Measurements from ENCODE around the gene UMODL1.

UMODL1 gene

GRCh38 chr21:42061195-42061985 is 9.7 kb upstream of the UMODL1 start:
- H3K27ac ChIP-seq (ENCODE audit: low read length) = no peak overlapping the region
- H3K9me3 ChIP-seq (ENCODE audit: control insufficient read depth in 2 of 2, low read length in 2 of 2) = no peaks in the 10 kb centered on the region
- H3K4me1 ChIP-seq (ENCODE audit: control insufficient read depth, insufficient read depth, low read length) = peaks cover 9% of the 10 kb centered on the region
- H3K27me3 ChIP-seq (ENCODE audit: control insufficient read depth in 1 of 2, insufficient read depth in 2 of 2, low read length in 2 of 2) = peaks cover 0 to 10% of the 10 kb centered on the region in 2 donors
- H3K9ac ChIP-seq (ENCODE audit: low read length in 2 of 2) = no peak overlapping the region
- H3K36me3 ChIP-seq (ENCODE audit: control insufficient read depth in 2 of 2, insufficient read depth in 2 of 2, low read length in 2 of 2) = no peaks in the 10 kb centered on the region
- H3K4me3 ChIP-seq (ENCODE audit: low read length in 2 of 2) = no peak overlapping the region

- Histone ChIP-seq H3K4me1 (ENCODE audit: control insufficient read depth, insufficient read depth, low read length) (peaks cover 9% of the 10 kb centered on the region), H3K4me3 (ENCODE audit: low read length in 2 of 2) (no peak overlapping the region), H3K9me3 (ENCODE audit: control insufficient read depth in 2 of 2, low read length in 2 of 2) (no peaks in the 10 kb centered on the region), H3K36me3 (ENCODE audit: control insufficient read depth in 2 of 2, insufficient read depth in 2 of 2, low read length in 2 of 2) (no peaks in the 10 kb centered on the region), H3K27ac (ENCODE audit: low read length) (no peak overlapping the region), H3K27me3 (ENCODE audit: control insufficient read depth in 1 of 2, insufficient read depth in 2 of 2, low read length in 2 of 2) (peaks cover 0 to 10% of the 10 kb centered on the region in 2 donors), H3K9ac (ENCODE audit: low read length in 2 of 2) (no peak overlapping the region)
These were observed 9.2 kb upstream of the UMODL1 start for GRCh38 chr21:42061986-42062235.

- no peaks in the 10 kb centered on the region for H3K36me3 ChIP-seq (ENCODE audit: control insufficient read depth in 2 of 2, insufficient read depth in 2 of 2, low read length in 2 of 2)
- H3K27me3 ChIP-seq (ENCODE audit: control insufficient read depth in 1 of 2, insufficient read depth in 2 of 2, low read length in 2 of 2) = peaks cover 0 to 11% of the 10 kb centered on the region in 2 donors
- H3K4me1 ChIP-seq (ENCODE audit: control insufficient read depth, insufficient read depth, low read length) = peaks cover 6% of the 10 kb centered on the region
- H3K27ac ChIP-seq (ENCODE audit: low read length) = no peak overlapping the region
- no peak overlapping the region for H3K9ac ChIP-seq (ENCODE audit: low read length in 2 of 2)
- H3K4me3 ChIP-seq (ENCODE audit: low read length in 2 of 2) = no peak overlapping the region
- H3K9me3 ChIP-seq (ENCODE audit: control insufficient read depth in 2 of 2, low read length in 2 of 2) = no peaks in the 10 kb centered on the region
These were observed 8.7 kb upstream of the UMODL1 start for GRCh38 chr21:42062236-42063022.

- no peaks in the 10 kb centered on the region for H3K9me3 ChIP-seq (ENCODE audit: control insufficient read depth in 2 of 2, low read length in 2 of 2)
- peaks cover 0 to 14% of the 10 kb centered on the region in 2 donors for H3K27me3 ChIP-seq (ENCODE audit: control insufficient read depth in 1 of 2, insufficient read depth in 2 of 2, low read length in 2 of 2)
- no peak overlapping the region for H3K9ac ChIP-seq (ENCODE audit: low read length in 2 of 2)
- H3K4me3 ChIP-seq (ENCODE audit: low read length in 2 of 2) = no peak overlapping the region
- H3K36me3 ChIP-seq (ENCODE audit: control insufficient read depth in 2 of 2, insufficient read depth in 2 of 2, low read length in 2 of 2) = no peaks in the 10 kb centered on the region
- H3K4me1 ChIP-seq (ENCODE audit: control insufficient read depth, insufficient read depth, low read length) = no peaks in the 10 kb centered on the region
- H3K27ac ChIP-seq (ENCODE audit: low read length) = no peak overlapping the region
These were observed 7.9 kb upstream of the UMODL1 start for GRCh38 chr21:42063191-42063570.

GRCh38 chr21:42063571-42064521 is 7.3 kb upstream of the UMODL1 start:
- Histone ChIP-seq H3K27ac (ENCODE audit: low read length) (no peak overlapping the region), H3K4me1 (ENCODE audit: control insufficient read depth, insufficient read depth, low read length) (no peaks in the 10 kb centered on the region), H3K9ac (ENCODE audit: low read length in 2 of 2) (no peak overlapping the region), H3K9me3 (ENCODE audit: control insufficient read depth in 2 of 2, low read length in 2 of 2) (no peaks in the 10 kb centered on the region), H3K36me3 (ENCODE audit: control insufficient read depth in 2 of 2, insufficient read depth in 2 of 2, low read length in 2 of 2) (no peaks in the 10 kb centered on the region), H3K27me3 (ENCODE audit: control insufficient read depth in 1 of 2, insufficient read depth in 2 of 2, low read length in 2 of 2) (peaks cover 0 to 15% of the 10 kb centered on the region in 2 donors), H3K4me3 (ENCODE audit: low read length in 2 of 2) (no peak overlapping the region)

- Histone ChIP-seq H3K9me3 (ENCODE audit: control insufficient read depth in 2 of 2, low read length in 2 of 2) (no peaks in the 10 kb centered on the region), H3K4me3 (ENCODE audit: low read length in 2 of 2) (no peak overlapping the region), H3K27me3 (ENCODE audit: control insufficient read depth in 1 of 2, insufficient read depth in 2 of 2, low read length in 2 of 2) (peaks cover 0 to 12% of the 10 kb centered on the region in 2 donors), H3K4me1 (ENCODE audit: control insufficient read depth, insufficient read depth, low read length) (no peaks in the 10 kb centered on the region), H3K9ac (ENCODE audit: low read length in 2 of 2) (no peak overlapping the region), H3K36me3 (ENCODE audit: control insufficient read depth in 2 of 2, insufficient read depth in 2 of 2, low read length in 2 of 2) (no peaks in the 10 kb centered on the region), H3K27ac (ENCODE audit: low read length) (no peak overlapping the region)
These were observed 4.6 kb upstream of the UMODL1 start for GRCh38 chr21:42066521-42066920.

- Histone ChIP-seq H3K27ac (ENCODE audit: low read length) (no peak overlapping the region), H3K4me3 (ENCODE audit: low read length in 2 of 2) (no peak overlapping the region), H3K9ac (ENCODE audit: low read length in 2 of 2) (no peak overlapping the region), H3K9me3 (ENCODE audit: control insufficient read depth in 2 of 2, low read length in 2 of 2) (no peaks in the 10 kb centered on the region), H3K4me1 (ENCODE audit: control insufficient read depth, insufficient read depth, low read length) (no peaks in the 10 kb centered on the region), H3K36me3 (ENCODE audit: control insufficient read depth in 2 of 2, insufficient read depth in 2 of 2, low read length in 2 of 2) (no peaks in the 10 kb centered on the region), H3K27me3 (ENCODE audit: control insufficient read depth in 1 of 2, insufficient read depth in 2 of 2, low read length in 2 of 2) (peaks cover 0 to 12% of the 10 kb centered on the region in 2 donors)
These were observed 3.4 kb upstream of the UMODL1 start for GRCh38 chr21:42067531-42068255.

- Histone ChIP-seq H3K27me3 (ENCODE audit: control insufficient read depth in 1 of 2, insufficient read depth in 2 of 2, low read length in 2 of 2) (peaks cover 3 to 11% of the 10 kb centered on the region in 2 donors), H3K9ac (ENCODE audit: low read length in 2 of 2) (no peak overlapping the region), H3K4me3 (ENCODE audit: low read length in 2 of 2) (no peak overlapping the region), H3K27ac (ENCODE audit: low read length) (no peak overlapping the region), H3K9me3 (ENCODE audit: control insufficient read depth in 2 of 2, low read length in 2 of 2) (no peaks in the 10 kb centered on the region), H3K36me3 (ENCODE audit: control insufficient read depth in 2 of 2, insufficient read depth in 2 of 2, low read length in 2 of 2) (no peaks in the 10 kb centered on the region), H3K4me1 (ENCODE audit: control insufficient read depth, insufficient read depth, low read length) (no peaks in the 10 kb centered on the region)
These were observed 2.9 kb upstream of the UMODL1 start for GRCh38 chr21:42068256-42068545.

GRCh38 chr21:42068592-42068991 is 2.5 kb upstream of the UMODL1 start:
- Histone ChIP-seq H3K36me3 (ENCODE audit: control insufficient read depth in 2 of 2, insufficient read depth in 2 of 2, low read length in 2 of 2) (no peaks in the 10 kb centered on the region), H3K9me3 (ENCODE audit: control insufficient read depth in 2 of 2, low read length in 2 of 2) (no peaks in the 10 kb centered on the region), H3K4me1 (ENCODE audit: control insufficient read depth, insufficient read depth, low read length) (no peaks in the 10 kb centered on the region), H3K4me3 (ENCODE audit: low read length in 2 of 2) (no peak overlapping the region), H3K9ac (ENCODE audit: low read length in 2 of 2) (no peak overlapping the region), H3K27ac (ENCODE audit: low read length) (no peak overlapping the region), H3K27me3 (ENCODE audit: control insufficient read depth in 1 of 2, insufficient read depth in 2 of 2, low read length in 2 of 2) (peaks cover 6 to 8% of the 10 kb centered on the region in 2 donors)

- H3K9ac ChIP-seq (ENCODE audit: low read length in 2 of 2) = no peak overlapping the region
These were observed 1.8 kb upstream of the UMODL1 start for GRCh38 chr21:42069327-42069726.

More at GRCh38 chr21:42069327-42069726, 1.8 kb upstream of the UMODL1 start:
- Histone ChIP-seq H3K4me1 (ENCODE audit: control insufficient read depth, insufficient read depth, low read length) (no peaks in the 10 kb centered on the region), H3K27ac (ENCODE audit: low read length) (no peak overlapping the region), H3K9me3 (ENCODE audit: control insufficient read depth in 2 of 2, low read length in 2 of 2) (no peaks in the 10 kb centered on the region), H3K27me3 (ENCODE audit: control insufficient read depth in 1 of 2, insufficient read depth in 2 of 2, low read length in 2 of 2) (peaks cover 9 to 11% of the 10 kb centered on the region in 2 donors), H3K36me3 (ENCODE audit: control insufficient read depth in 2 of 2, insufficient read depth in 2 of 2, low read length in 2 of 2) (no peaks in the 10 kb centered on the region), H3K4me3 (ENCODE audit: low read length in 2 of 2) (no peak overlapping the region)
